ENCODE measurements around the gene C10orf143. TPM values are rescaled to one million over a fixed set of nuclear protein-coding genes. Genes with fewer than 3 reads are reported as not detected.
"Not testable (repeated sequence)": the region's sequence is repeated elsewhere in the genome, so short reads cannot be mapped to it uniquely, and the experiment has no call there.

C10orf143 gene
- total RNA-seq, 1 experiment from 2014 or later, result not detected

DNA sequence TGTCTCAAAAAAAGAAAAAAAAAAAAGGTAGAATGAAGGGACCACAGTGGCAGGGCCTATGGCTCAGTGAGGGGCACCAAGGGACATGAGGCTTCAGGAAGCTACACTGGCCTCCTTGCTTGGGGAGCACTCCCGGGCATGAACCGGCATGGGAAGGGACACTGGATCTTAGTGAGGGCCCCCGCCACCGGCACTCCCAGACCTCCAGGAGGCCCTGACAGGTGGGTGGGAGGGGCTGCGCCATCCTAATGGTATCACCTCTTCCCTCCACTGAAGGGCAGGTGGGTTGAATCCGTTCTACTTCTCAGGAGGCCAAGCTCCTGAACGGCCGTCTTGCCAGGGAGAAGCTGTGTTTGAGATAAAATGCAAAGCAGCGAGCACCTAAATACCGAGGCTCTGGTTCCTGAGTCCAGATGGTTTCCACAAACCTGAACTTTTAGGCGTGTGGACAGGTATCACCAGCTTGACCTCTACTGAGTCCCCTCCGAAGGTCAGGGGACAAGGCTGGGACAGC, 69.8 kb downstream of the C10orf143 start:
- in situ Hi-C loops (cut with HindIII; ENCODE audit: low sequenced_read_pairs), result no loop called here
- DNase-seq (ENCODE audit: low spot score), result no peak

DNA sequence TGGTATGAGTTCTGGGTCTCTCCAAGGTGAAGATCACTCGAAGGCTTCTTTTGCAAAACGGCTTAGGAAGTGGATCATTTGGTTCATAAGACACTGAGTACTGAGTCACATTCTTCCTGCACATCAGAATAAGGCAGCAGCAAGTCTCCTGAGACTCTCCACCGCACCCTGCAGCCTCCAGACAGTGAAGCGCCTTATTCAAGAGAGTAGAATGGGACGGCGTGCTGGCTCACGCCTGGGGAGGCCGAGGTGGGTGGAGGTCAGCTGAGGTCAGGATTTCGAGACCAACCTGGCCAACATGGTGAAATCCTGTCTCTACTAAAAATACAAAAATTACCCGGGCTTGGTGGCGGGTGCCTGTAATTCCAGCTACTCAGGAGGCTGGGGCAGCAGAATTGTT, 70.3 kb downstream of the C10orf143 start:
- in situ Hi-C loops (cut with HindIII; ENCODE audit: low sequenced_read_pairs), result no loop called here
- DNase-seq (ENCODE audit: low spot score), result no peak

DNA sequence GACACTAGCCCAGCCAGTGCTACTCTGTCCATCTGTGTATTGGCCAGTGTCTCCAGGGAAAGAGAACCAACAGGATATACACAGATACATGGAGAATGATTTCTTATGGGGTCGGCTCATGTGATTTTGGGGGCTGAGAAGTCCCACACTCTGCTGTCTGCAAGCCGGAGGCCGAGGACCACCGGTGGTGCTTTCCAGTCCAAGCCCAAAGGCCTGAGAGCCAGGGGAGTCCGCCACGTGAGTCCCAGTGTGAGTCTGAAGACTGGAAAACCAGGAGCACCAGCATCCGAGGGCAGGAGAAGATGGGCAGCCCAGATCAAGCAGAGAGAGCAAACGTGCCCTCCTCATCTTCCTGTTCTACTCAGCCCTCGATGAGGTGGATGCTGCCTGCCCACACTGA, 71.5 kb downstream of the C10orf143 start:
- in situ Hi-C loops (cut with HindIII; ENCODE audit: low sequenced_read_pairs), result no loop called here

DNA sequence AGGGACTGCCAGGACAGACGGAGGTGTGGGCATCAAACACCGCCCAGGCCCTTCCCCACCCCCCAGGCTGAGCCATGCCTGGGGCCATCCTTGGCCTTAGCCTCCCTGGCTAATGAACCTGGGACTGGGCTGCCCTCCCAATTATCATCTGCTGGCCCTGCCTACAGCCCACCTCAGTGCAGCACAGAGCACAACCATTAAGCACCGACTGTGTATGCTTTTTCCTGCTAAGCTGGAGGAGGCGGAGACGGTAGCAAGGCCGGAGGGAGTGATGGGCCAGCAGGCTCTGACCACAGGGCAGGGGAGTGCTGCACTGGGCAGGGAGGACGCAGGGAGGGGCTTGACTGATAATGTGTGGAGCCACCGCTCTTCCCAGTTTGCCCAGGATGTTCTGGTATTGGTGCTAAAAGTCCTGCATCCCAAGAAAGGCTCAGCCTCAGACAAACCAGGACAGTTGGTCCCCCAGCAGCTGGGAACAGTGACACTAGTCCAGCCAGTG, 72.0 kb downstream of the C10orf143 start:
- in situ Hi-C loops (cut with HindIII; ENCODE audit: low sequenced_read_pairs), result no loop called here
- no peak for DNase-seq (ENCODE audit: low spot score)

More for the DNA sequence above, 71.5 kb downstream of the C10orf143 start:
- DNase-seq (ENCODE audit: low spot score), result no peak

DNA sequence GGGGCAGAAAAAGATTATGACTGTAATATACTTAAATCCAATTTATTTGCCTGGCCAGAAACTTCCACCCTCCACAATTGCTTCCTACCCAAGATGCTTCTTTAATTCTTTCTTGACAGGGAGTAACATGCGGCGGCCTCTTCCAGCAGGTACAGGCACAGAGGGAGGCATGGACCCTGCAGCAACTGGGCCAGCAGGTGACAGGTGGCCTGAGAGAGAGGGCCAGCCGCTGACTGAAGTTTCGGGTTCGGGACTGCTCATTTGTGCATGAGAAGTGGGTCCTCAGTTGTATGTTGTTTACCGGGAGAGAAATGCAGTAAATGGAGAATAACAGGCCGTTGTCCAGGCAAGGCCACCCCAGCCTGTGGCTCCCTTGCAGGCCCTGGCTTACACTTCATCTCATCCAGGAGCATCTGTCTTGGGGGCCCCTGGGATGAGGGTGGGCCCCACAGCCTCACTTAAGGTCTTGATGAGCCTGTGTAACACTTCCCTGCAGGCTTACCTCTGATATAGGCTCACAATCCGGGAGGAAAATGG, 72.5 kb downstream of the C10orf143 start:
- DNase-seq (ENCODE audit: low spot score), result no peak
- in situ Hi-C loops (cut with HindIII; ENCODE audit: low sequenced_read_pairs), result no loop called here

DNA sequence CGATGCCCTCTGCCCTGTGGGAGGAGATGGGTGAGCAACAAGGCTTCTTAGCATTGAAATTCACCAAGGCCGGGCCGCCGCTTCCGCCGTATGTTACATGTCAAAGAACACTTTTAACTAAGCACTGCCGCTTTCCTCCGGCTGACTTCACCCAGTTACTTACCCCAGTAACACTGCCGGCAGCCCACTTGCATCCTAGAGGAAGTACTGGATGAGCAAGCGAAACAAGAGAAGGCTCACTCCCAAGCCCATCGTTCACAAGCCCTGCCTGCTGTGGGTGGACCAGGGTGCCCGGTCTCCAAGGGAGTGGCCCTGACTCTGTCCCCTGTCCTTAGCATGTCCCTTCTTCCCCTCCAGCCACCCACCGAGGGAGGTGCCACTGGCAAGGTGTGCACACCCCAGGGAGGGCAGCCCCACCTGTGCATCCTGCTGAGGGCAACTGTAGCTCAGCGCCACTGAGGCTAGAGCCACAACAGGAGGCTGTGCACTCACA, 73.4 kb downstream of the C10orf143 start:
- in situ Hi-C loops (cut with HindIII; ENCODE audit: low sequenced_read_pairs), result no loop called here

DNA sequence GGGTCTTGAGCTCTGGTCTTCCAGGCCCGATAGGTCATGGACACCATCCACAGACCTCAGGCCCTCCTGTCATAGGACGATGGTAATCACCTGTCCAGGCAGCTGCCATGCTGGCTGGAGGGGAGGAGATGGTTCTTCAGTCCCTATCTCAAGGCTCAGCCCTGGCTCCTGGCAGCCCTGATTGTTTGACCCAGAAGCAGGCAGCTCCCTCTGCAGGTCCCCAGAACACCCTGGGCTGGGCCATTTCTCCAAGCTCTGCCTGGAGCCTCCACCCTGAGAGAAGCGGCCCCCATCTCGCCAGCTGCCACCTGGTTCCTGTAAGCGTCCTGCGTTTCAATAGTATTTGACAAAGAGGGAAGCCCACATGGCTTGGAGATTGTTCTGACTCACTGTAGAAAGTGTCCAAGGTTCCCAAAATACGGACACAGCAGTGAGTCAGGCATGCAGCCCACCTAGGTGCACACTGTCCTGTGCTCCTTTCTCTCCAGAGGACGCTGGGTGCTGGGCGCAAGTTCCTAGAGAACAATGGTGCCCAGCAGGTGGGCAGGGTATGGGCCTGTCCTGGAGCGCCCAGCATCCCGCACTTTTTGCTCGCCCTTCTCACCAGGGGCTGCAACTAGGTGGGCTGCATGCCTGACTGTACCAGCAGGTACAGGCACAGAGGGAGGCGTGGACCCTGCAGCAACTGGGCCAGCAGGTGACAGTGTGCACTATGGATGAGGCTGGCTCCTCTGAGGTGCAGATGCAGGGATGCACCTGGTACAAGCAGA, 74.1 kb downstream of the C10orf143 start:
- in situ Hi-C loops (cut with HindIII; ENCODE audit: low sequenced_read_pairs), result no loop called here
- no peak for DNase-seq (ENCODE audit: low spot score)

More for the DNA sequence above, 73.4 kb downstream of the C10orf143 start:
- DNase-seq (ENCODE audit: low spot score), result no peak

DNA sequence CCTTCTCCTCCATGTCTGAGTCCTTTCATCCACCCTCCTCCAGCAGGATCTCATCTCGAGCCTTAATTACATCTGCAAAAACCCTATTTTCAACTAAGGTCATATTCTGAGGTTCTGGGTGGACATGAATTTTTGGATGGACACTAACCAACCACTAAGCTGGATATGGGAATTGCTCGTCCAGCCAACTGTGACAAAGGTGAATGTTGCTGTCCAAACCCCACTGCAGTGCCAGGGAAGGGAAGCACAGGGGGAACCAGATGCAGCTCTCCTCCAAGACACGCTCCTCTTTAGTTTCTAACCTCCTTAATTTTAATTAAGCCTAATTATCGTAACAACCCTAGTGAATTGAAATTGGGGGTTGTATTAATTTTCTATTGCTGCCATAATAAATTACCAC, 81.4 kb downstream of the C10orf143 start:
- no peak for DNase-seq (ENCODE audit: low spot score)
- in situ Hi-C loops (cut with HindIII; ENCODE audit: low sequenced_read_pairs), result no loop called here

DNA sequence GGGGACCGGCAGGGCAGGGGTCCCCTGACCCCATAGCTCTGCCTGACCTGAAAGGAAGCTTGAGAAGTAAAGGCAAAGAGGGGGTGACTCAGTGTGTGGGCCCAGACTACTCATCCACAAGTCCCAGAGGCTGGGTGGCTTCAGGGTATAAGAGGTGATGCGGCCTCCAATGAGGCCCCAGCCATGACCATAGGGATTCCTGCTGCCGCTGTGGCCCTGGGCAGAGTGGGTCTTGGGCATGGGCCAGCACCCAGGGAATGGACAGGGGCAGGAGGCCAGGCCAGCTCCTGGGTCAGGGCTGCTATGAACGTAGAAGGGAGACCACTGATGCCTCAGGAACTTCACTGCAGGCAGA, 82.2 kb downstream of the C10orf143 start:
- no peak for DNase-seq (ENCODE audit: low spot score)
- in situ Hi-C loops (cut with HindIII; ENCODE audit: low sequenced_read_pairs), result no loop called here

DNA sequence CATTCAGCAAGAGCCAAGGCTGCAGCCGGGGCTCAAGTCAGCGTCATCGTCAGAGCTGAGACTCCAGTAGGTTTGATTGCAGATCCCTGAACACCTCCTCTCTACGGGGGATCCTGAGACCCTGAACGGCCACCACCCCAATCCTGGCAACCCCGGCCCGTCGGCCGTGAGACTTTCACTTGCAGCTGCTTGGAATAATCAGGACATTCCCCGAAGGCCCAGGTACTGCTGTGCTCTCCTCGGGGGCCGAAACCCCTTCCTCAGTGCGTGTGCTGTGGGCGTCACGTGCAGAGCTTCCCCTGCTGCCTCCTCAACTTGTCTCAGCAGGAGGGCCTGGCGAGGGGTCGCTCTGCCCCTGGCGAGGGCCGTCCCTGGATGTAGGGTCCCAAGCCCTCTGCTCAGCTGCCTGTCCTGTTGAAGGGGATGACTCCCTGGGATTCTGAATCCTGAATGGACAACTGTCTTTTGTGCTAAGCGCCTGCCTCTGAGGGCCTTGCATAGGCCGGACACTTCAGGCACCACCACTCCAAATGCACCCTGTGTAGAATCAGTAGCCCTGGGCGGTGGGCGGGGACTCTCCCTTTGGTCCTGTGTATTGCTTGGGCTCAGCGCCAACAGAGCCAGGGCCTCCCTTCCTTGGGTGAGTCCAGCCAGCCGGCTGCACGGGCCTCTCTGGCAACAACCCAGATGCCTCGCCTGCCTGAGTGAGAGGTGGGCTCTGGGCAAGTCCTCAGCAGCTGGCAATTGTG, 82.7 kb downstream of the C10orf143 start:
- in situ Hi-C loops (cut with HindIII; ENCODE audit: low sequenced_read_pairs), result no loop called here
- DNase-seq (ENCODE audit: low spot score), result no peak

DNA sequence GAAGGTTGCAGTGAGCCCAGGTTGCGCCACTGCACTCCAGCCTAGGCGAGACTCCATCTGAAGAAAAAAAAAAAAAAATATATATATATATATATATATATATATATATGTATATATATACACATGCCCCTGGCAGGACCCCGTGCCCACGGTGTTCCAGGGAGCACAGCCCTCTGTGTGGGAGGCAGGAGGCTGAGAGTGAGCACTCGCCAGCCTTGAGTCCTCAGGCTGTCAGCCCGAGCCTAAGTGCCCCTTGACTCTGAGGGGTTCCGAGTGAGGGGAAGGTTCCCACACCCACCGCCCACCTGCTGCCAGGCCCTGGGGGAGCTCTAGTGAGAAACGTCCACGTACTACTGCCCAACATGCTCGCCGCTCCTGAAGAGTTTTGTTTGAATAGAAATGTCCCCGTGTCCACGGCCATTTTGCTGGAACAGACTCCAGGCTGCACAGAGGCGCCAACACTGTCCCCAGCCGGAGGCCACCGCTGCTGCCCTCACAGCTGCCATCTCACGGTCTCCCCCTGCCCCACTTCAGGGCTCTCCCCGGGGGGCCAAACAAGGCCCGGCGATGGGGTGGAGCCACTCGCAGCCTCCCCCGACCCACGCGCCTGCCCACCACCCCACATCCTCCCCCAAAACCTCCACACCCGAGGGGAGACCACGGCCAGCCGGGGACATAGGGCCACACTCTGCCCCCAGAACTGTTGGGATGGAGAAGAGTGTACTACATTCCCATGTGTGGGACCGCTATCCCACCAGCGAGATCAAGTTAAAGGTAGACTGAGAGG, 83.8 kb downstream of the C10orf143 start:
- no peak for DNase-seq (ENCODE audit: low spot score)

DNA sequence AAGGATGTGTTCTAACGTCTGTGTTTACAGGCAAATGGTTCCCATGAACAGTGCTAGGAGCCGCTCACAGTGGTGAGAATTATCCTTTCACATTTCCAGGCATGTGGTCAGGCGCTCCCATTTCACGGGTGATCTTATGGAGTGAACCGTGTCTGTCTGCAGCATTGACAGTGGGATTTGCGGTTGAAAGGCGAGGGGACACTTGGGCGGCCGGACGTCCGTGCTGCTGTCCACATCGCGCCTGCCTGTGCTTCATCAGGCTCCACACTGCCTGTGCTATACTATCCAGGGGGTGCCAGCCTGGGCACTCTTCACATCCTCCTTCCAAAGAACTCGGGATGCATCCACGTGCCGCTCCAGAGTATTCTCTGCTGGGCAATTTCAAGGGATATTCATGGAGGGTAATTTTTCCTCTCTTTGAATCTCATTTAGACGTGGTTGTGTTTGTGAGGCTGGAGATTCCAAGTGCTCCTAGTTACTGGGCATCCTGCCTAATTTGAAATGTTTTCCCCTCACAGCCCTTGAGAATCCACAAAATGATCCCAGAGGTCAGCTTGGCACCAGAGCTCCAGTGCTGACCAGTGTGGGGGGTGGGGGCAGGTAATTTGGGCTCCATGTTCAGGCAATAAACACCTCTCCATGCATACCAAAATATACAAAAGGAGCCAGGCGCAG, 84.7 kb downstream of the C10orf143 start:
- in situ Hi-C loops (cut with HindIII; ENCODE audit: low sequenced_read_pairs), result no loop called here
- no peak for DNase-seq (ENCODE audit: low spot score)

More for the DNA sequence above, 83.8 kb downstream of the C10orf143 start:
- in situ Hi-C loops (cut with HindIII; ENCODE audit: low sequenced_read_pairs), result no loop called here

DNA sequence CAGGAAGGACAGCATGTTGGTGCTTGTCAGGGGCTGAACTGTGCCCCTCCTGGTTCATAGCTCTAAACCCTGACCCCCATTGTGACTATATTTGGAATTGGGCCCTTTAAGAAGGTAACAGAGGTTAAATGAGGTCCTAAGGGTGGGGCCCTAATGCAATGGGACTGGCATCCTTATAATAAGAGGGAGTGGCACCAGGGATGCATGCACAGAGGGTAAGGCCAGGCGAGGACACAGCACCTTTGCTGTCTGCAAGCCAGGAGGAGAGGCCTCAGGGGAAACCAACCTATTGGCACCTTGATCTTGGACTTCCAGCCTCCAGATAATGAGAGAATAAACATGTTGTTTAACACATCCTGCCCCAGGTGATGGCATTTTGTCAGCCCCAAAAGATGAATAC, 85.3 kb downstream of the C10orf143 start:
- in situ Hi-C loops (cut with HindIII; ENCODE audit: low sequenced_read_pairs), result no loop called here
- DNase-seq (ENCODE audit: low spot score), result no peak

DNA sequence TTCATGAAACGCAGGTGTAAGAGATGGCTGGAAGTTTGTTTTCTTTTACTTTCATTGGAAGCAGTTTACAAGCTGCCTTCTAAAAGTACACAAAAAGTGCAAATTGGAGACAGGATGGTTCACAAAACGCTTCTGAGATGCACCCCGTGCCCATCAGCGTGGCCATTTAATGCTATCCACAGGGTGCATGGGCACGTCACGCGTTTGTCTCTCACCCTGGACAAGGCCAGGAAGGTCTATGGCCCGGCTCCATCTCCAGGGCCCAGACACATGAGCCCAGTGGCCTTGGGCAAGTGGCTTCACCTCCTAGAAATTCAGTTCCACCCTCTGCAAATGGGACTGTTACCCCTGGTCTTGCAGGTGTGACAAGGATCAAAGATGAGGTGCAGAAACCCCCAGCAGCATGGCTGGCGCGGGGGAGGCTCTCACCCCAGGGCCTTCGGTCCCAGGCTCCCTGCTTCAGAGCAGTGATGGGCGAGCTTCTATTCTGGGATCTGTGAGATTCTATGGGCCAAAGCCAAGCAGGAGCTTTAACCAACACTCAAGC, 85.8 kb downstream of the C10orf143 start:
- in situ Hi-C loops (cut with HindIII; ENCODE audit: low sequenced_read_pairs), result no loop called here
- no peak for DNase-seq (ENCODE audit: low spot score)

DNA sequence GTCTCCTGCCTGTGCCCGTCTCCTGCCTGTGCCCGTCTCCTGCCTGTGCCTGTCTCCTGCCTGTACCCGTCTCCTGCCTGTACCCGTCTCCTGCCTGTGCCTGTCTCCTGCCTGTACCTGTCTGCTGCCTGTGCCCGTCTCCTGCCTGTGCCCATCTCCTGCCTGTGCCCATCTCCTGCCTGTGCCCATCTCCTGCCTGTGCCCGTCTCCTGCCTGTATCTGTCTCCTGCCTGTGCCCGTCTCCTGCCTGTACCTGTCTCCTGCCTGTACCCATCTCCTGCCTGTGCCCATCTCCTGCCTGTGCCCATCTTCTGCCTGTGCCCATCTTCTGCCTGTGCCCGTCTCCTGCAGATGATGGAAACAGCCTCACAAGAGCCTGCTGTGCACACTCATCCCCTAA, 86.3 kb downstream of the C10orf143 start:
- DNase-seq (ENCODE audit: low spot score); in situ Hi-C loops (cut with HindIII; ENCODE audit: low sequenced_read_pairs): not testable (repeated sequence)

DNA sequence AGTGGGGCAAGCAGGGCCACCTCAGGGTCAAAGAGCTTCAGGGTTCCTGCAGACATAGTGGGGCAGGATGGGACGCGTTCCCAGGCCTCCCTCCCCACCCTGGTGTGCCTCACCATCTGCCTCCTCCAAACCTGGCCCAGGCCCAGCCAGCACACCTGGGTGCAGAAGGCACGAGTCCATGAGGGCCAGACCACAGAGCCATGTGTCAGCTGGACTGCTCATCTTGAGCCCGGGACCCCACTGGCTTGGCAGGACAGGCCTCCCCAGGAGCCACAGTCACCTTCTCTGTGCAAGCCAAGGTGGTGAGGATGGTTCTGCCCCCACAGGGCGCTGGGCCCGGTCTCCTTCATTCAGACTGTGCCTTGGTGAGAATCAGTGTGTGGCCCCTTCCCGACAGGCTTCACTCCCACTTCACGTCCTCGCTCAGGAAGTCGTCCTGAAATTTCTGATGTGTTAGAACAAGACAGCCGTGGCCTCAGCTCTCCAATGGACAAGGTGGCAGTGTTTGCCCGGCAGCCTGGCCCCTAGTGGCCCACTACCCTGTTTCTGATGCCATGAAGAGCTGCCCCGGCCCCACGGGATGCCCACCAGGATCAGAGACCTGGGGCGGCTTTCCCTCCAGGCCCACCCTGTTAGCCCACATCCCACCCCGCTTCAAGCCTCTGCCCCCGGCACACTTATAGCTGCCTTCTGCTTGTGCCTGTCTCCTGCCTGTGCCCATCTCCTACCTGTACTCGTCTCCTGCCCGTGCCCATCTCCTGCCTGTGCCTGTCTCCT, 87.0 kb downstream of the C10orf143 start:
- DNase-seq (ENCODE audit: low spot score), result no peak
- in situ Hi-C loops (cut with HindIII; ENCODE audit: low sequenced_read_pairs), result no loop called here

DNA sequence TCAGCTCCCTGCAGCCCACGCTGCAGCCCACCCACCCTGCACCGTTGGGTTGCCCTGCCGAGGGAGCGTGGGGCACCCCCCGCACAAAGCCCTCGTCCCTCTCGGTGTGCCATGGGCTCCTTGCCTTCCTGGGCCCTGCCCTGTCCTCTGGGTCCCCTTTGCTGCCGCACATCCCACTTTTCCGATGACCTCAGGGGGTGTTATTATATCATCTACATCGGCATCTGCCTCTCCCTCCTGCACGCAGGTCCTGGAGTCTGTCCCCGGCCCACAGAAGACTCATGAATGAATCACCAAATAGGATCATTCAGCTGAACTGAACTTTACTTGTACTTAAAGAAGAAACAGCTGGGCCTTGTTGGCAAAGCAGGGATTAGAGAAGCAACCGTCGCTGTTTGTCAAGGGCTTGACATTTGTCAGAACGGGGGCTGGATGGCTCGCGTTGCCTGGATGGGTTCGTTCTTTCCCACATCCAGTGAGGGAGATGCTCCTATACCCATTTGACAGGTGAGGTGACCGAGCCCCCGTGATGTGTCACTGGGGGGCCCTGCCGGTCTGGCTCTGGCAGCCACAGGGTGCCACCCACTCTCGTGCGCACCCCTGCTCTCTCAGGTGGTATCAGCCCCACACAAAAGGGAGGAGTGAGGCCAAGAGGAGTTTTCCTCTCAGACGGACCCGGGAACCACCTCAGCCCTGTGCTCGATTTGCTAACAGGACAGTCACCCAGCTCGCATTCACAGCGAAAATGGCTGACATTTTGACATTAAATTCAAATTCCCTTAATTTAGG, 87.9 kb downstream of the C10orf143 start:
- in situ Hi-C loops (cut with HindIII; ENCODE audit: low sequenced_read_pairs), result no loop called here
- DNase-seq (ENCODE audit: low spot score), result no peak

Measured in G401 (cell line).